GM21825 (cell line): ENCODE data around the gene RFNG.

Experiments
- ATAC-seq: cut with Tn5 transposase; IDR thresholded peaks from one replicate; pipeline ENCODE4 v1.9.1; 2021; ENCODE audit warnings: mild to moderate bottlenecking, moderate library complexity; ENCODE audit not compliant: unreplicated experiment

The RFNG gene

GRCh38 chr17:82051776-82052637 lies at the start of gene RFNG, which contains the start of gene GPS1:
Gene RFNG (minus strand): TSS chr17:82051811. CDS start chr17:82051766, 45 bp downstream.
Gene GPS1 (plus strand): TSS chr17:82051898. CDS start chr17:82051932, 34 bp downstream.
- peak; percentile 45 for ATAC-seq

- ATAC-seq, result no peak
Measured at GRCh38 chr17:82101301-82101715, 49.7 kb upstream of the RFNG start.

- ATAC-seq, result no peak
Measured at GRCh38 chr17:82100502-82101298, 49.1 kb upstream of the RFNG start.

- peak; percentile 3 for ATAC-seq
Measured at GRCh38 chr17:82098939-82099763, 47.5 kb upstream of the RFNG start.

GRCh38 chr17:82098169-82098938 lies 46.7 kb upstream of the RFNG start, which contains the start of gene FASN:
Gene FASN (minus strand): TSS chr17:82098236. CDS start chr17:82096445, 1,791 bp downstream.
- peak; percentile 57 for ATAC-seq

- peak; percentile 17 for ATAC-seq
Measured at GRCh38 chr17:82097919-82098168, 46.2 kb upstream of the RFNG start.

- peak; percentile 0 for ATAC-seq
Measured at GRCh38 chr17:82097184-82097918, 45.7 kb upstream of the RFNG start.

GRCh38 chr17:82096709-82097183 lies 45.1 kb upstream of the RFNG start:
- no peak for ATAC-seq

- no peak for ATAC-seq
Measured at GRCh38 chr17:82095777-82096708, 44.4 kb upstream of the RFNG start.

GRCh38 chr17:82094931-82095776 lies 43.5 kb upstream of the RFNG start:
- ATAC-seq, result no peak

GRCh38 chr17:82092995-82093751 lies 41.6 kb upstream of the RFNG start:
- ATAC-seq, result no peak

- no peak for ATAC-seq
Measured at GRCh38 chr17:82092628-82092994, 41.0 kb upstream of the RFNG start.

- no peak for ATAC-seq
Measured at GRCh38 chr17:82092094-82092586, 40.5 kb upstream of the RFNG start.

GRCh38 chr17:82091264-82092066 lies 39.9 kb upstream of the RFNG start:
- ATAC-seq, result no peak

- no peak for ATAC-seq
Measured at GRCh38 chr17:82090549-82091263, 39.1 kb upstream of the RFNG start.
